ENCODE data around the gene ADGRF3. TPM values are rescaled to one million over a fixed set of nuclear protein-coding genes. Genes with fewer than 3 reads are reported as not detected.

The ADGRF3 gene
- total RNA-seq, 1 donor from 2014 or later, result 3.8 TPM

DNA sequence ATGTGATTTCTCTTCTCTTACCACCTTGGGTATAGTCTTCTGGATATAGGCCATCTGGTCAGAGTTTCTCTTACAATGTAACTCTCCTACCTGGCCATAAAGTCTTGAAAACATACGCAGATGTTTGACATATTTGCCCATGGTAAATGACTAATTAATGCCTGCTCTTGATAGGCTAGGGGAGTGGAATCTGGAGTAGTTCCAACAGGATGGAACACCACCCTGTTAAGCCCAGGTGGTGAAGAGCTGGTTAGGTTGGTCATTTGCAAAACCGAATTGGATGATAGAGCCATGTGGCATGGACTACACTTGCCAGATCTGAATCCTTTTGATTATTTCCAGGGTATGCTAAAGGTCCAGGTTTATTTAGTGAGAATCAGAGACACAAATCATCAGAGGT is 65.4 kb downstream of the ADGRF3 start:
- Mint-ChIP-seq H3K36me3 (ENCODE audit: insufficient read depth) (peaks cover 28% of the 10 kb centered on the region), H3K4me1 (ENCODE audit: low read depth) (no peaks in the 10 kb centered on the region), H3K27me3 (no peaks in the 10 kb centered on the region), H3K9me3 (ENCODE audit: low read depth) (no peaks in the 10 kb centered on the region), H3K4me3 (ENCODE audit: low read depth) (no peak overlapping the region), H3K27ac (no peak overlapping the region)
- TF ChIP-seq, protein P1, sequence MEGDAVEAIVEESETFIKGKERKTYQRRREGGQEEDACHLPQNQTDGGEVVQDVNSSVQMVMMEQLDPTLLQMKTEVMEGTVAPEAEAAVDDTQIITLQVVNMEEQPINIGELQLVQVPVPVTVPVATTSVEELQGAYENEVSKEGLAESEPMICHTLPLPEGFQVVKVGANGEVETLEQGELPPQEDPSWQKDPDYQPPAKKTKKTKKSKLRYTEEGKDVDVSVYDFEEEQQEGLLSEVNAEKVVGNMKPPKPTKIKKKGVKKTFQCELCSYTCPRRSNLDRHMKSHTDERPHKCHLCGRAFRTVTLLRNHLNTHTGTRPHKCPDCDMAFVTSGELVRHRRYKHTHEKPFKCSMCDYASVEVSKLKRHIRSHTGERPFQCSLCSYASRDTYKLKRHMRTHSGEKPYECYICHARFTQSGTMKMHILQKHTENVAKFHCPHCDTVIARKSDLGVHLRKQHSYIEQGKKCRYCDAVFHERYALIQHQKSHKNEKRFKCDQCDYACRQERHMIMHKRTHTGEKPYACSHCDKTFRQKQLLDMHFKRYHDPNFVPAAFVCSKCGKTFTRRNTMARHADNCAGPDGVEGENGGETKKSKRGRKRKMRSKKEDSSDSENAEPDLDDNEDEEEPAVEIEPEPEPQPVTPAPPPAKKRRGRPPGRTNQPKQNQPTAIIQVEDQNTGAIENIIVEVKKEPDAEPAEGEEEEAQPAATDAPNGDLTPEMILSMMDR (IDR thresholded peaks at IDR 0.05; ENCODE audit: unreplicated experiment), result no peak
- DNase-seq (ENCODE audit: low spot score, unreplicated experiment), result no peak

DNA sequence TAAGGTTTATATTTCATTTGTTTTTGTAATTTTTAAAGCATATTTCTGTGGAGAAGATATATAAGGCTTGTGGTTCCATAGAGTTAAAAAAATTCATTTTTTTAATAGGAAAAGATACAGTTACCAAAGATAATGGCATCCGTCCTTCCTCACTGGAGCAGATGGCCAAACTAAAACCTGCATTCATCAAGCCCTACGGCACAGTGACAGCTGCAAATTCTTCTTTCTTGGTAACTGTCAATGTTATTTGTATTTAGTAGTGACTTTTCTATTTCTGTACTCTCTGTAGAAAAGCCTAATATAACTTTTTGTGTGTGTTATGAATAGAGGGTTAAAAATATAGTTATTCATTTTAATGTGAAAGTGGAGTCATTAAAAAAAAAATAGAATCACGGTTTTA is 66.7 kb downstream of the ADGRF3 start:
- TF ChIP-seq, protein P1 (IDR thresholded peaks at IDR 0.05; ENCODE audit: unreplicated experiment), result no peak
- H3K9me3 Mint-ChIP-seq (ENCODE audit: low read depth), result no peaks in the 10 kb centered on the region

DNA sequence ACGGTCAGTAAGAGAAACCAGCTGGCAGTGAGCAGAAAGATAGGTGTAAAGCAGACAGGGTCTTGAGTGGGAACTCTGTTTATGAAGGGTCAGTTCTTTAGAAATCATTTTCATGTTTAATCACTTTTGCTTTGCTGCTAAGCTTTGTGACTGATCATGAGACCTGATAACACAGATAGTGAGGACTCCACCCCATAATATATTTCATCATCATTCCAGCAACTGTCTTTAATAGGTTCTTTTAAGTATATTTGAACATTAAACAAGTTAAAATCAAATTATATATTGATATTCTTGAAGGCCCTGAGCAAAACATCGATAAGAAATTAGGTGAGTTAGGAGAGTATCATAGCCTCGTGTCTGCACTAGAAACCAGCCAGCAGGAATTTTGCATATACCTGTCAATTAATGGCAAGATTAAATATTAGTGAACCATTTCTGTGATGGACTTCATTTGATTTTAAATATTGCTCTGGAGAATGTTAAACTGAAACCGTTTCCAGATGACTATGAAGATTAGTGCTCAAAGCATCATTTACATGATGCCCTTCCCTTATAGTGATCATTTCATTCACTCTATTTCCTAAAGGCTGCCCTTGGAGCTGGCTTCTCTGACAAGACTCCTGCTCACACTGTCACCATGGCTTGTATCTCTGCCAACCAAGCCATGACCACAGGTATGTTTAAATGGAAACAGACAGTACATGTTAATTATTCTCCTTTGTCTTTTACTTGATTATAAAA is 69.9 kb downstream of the ADGRF3 start:
- Mint-ChIP-seq H3K4me3 (ENCODE audit: low read depth) (no peak overlapping the region), H3K36me3 (ENCODE audit: insufficient read depth) (peaks cover 14% of the 10 kb centered on the region)

More for the DNA sequence above, 66.7 kb downstream of the ADGRF3 start:
- H3K4me3 Mint-ChIP-seq (ENCODE audit: low read depth), result no peak overlapping the region
- no peak overlapping the region for H3K27ac Mint-ChIP-seq
- H3K36me3 Mint-ChIP-seq (ENCODE audit: insufficient read depth), result peaks cover 23% of the 10 kb centered on the region
- DNase-seq (ENCODE audit: low spot score, unreplicated experiment), result no peak
- H3K27me3 Mint-ChIP-seq, result no peaks in the 10 kb centered on the region
- no peaks in the 10 kb centered on the region for H3K4me1 Mint-ChIP-seq (ENCODE audit: low read depth)

DNA sequence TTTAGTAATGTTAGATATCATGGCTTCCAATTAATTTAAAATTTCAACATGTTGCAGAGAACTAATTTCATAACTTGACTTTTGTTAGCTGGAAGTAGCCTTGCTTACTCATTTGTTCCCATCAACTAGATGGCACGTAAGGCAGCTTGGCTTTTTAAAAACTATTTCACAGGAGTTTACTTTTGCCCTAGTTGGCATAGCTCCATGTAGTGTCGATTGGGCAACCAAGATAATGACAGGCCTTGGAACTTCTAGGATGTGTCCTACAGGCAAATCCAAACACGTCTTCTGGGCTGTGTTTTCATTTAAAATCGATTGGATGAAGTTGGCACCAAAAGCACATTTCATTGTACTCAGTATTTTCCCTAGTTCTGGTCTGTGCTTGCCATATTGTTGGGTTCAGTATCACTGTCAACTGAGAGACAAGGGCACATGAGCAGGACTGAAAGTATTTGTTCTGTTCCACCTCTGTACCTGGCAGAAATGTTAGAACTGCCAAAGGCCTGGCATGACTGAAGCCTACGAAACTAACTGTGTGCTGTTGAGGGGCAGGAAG is 72.5 kb downstream of the ADGRF3 start:
- H3K36me3 Mint-ChIP-seq (ENCODE audit: insufficient read depth), result peaks cover 5% of the 10 kb centered on the region
- H3K4me3 Mint-ChIP-seq (ENCODE audit: low read depth), result no peak overlapping the region
- H3K4me1 Mint-ChIP-seq (ENCODE audit: low read depth), result no peaks in the 10 kb centered on the region
- TF ChIP-seq, protein P1 (IDR thresholded peaks at IDR 0.05; ENCODE audit: unreplicated experiment), result no peak
- no peak overlapping the region for H3K27ac Mint-ChIP-seq
- no peak for DNase-seq (ENCODE audit: low spot score, unreplicated experiment)
- no peaks in the 10 kb centered on the region for H3K9me3 Mint-ChIP-seq (ENCODE audit: low read depth)
- no peaks in the 10 kb centered on the region for H3K27me3 Mint-ChIP-seq

More for the DNA sequence above, 69.9 kb downstream of the ADGRF3 start:
- no peak for DNase-seq (ENCODE audit: low spot score, unreplicated experiment)
- Mint-ChIP-seq H3K4me1 (ENCODE audit: low read depth) (no peaks in the 10 kb centered on the region), H3K9me3 (ENCODE audit: low read depth) (no peaks in the 10 kb centered on the region), H3K27me3 (no peaks in the 10 kb centered on the region), H3K27ac (no peak overlapping the region)
- TF ChIP-seq, protein P1 (IDR thresholded peaks at IDR 0.05; ENCODE audit: unreplicated experiment), result no peak

DNA sequence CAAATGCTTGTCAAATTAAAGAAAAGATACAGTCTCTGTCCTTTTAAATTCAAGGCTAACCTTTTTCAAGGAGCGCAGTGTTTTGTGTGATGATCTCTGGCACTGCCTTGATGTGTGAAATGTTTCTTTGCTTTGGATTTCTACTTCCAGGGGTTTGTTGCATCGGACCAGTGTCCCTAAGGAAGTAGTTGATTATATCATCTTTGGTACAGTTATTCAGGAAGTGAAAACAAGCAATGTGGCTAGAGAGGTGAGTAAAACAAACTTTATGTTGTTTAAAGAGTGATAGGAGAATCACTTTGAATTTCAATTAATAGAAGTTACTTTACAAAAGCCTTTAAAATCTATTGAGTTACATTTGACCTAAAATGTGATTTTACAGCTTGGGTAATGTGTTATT is 73.1 kb downstream of the ADGRF3 start:
- H3K4me3 Mint-ChIP-seq (ENCODE audit: low read depth), result no peak overlapping the region
- H3K27me3 Mint-ChIP-seq, result no peaks in the 10 kb centered on the region
- no peaks in the 10 kb centered on the region for H3K4me1 Mint-ChIP-seq (ENCODE audit: low read depth)
- H3K9me3 Mint-ChIP-seq (ENCODE audit: low read depth), result no peaks in the 10 kb centered on the region
- H3K36me3 Mint-ChIP-seq (ENCODE audit: insufficient read depth), result peaks cover 5% of the 10 kb centered on the region
- DNase-seq (ENCODE audit: low spot score, unreplicated experiment), result no peak
- H3K27ac Mint-ChIP-seq, result no peak overlapping the region
- TF ChIP-seq, protein P1 (IDR thresholded peaks at IDR 0.05; ENCODE audit: unreplicated experiment), result no peak
